GM19193 (cell line): ENCODE results near the gene DISP3.

Experiments used
- POLR2A ChIP-seq: IDR thresholded peaks from 4 replicates; pipeline ENCODE4 v1.6.1; 2011; ENCODE audit not compliant: insufficient read depth, insufficient read length; ENCODE audit errors: extremely low read depth

Gene DISP3

GRCh38 chr1:11568687-11569086 lies 89.7 kb downstream of the DISP3 start:
- TF ChIP-seq POLR2A: no peak

GRCh38 chr1:11569551-11569950 lies 90.6 kb downstream of the DISP3 start:
- TF ChIP-seq POLR2A: no peak

GRCh38 chr1:11569954-11570353 lies 91.0 kb downstream of the DISP3 start:
- no peak for TF ChIP-seq POLR2A

- no peak for TF ChIP-seq POLR2A
These were observed 91.9 kb downstream of the DISP3 start for GRCh38 chr1:11570821-11571380.

- no peak for TF ChIP-seq POLR2A
These were observed 93.1 kb downstream of the DISP3 start for GRCh38 chr1:11571906-11572616.

GRCh38 chr1:11573116-11573692 lies 94.2 kb downstream of the DISP3 start:
- TF ChIP-seq POLR2A: no peak

GRCh38 chr1:11575553-11575952 lies 96.6 kb downstream of the DISP3 start:
- TF ChIP-seq POLR2A: no peak

- TF ChIP-seq POLR2A: no peak
These were observed 97.3 kb downstream of the DISP3 start for GRCh38 chr1:11576109-11576875.

GRCh38 chr1:11578004-11578403 lies 99.0 kb downstream of the DISP3 start:
- TF ChIP-seq POLR2A: no peak

- no peak for TF ChIP-seq POLR2A
These were observed 100.6 kb downstream of the DISP3 start for GRCh38 chr1:11579506-11579905.

- no peak for TF ChIP-seq POLR2A
These were observed 102.6 kb downstream of the DISP3 start for GRCh38 chr1:11581445-11581991.

- TF ChIP-seq POLR2A: no peak
These were observed 106.4 kb downstream of the DISP3 start for GRCh38 chr1:11585389-11585788.
